Stimulated activated CD4-positive, alpha-beta T cell treated with anti-CD3 and anti-CD28 coated beads, Interleukin-2, amount 100 ng/mL, for 4 hours (primary cell): ENCODE results near the gene ABHD17A.

ENCODE experiments used
- DNase-seq: peaks from one replicate; pipeline ENCODE4 v3.0.0-alpha.2; 2020; ENCODE audit warnings: low read depth

Gene ABHD17A

DNA sequence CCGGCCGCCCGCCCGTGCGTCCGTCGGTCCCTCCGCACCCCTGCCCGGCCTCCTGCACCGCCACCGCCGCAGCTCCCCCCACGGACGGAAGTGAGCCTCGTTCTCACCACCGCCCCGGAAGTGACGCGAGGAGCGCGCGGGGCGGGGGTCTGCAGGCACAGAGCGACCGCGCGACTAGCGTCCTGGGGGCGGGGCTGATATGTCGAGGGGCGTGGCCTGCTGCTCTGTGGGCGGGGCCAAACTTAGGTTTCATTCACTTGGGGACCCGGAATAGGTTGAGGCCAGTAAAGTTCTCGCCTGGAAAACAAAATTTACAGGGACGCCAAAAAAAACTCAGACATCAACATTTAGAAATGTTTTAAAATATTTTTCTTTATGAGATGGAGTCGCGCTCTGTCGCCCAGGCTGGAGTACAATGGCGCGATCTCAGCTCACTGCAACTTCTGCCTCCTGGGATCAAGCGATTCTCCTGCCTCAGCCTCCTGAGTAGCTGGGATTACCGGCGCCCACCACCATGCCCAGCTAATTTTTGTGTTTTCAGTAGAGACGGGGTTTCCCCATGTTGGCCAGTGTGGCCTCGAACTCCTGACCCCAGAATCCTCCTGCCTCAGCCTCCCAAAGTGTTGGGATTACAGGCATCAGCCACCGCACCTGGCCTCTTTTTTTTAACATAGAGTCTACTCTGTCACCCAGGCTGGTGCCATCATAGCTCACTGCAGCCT is at the start of gene ABHD17A:
Gene ABHD17A, minus strand, starts transcription at position 99 of the 722 bp plus-strand sequence. CDS start 3,930 bp downstream, outside the sequence.
- peak; percentile 92 for DNase-seq

DNA sequence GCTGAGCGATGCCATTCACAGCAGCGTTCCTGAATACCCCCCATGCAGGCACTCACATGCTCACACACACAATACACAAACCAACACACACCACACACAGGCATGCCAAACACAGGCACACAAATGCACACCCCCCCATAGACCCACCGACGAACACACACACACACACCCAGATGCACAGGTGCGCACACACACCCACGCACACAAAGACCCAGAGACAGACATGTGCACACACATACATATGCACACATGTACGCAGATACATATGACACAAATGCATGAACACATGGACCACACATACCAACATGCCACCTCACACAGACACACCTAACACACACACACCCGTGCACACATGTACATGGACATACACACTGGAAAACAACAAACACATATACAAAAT is 48.6 kb upstream of the ABHD17A start:
- no peak for DNase-seq

DNA sequence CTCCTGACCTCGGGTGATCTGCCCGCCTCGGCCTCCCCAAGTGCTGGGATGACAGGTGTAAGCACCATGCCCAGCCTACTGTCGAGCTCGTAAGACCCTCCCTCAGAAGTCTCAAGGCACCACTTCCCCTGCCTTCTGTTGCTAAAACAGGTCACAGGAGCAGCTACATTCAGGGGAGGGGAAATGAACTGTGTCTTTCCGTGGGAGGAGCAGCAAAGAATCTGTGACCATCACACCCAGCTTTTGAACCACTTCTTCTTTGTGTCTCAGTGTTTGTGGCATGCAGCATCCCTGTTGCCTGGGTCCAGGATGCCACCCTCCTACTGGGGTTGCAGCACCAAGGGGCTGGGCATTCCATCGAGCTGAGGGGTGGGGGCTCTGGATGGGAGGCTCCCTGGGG is 47.9 kb upstream of the ABHD17A start:
- DNase-seq, result no peak

DNA sequence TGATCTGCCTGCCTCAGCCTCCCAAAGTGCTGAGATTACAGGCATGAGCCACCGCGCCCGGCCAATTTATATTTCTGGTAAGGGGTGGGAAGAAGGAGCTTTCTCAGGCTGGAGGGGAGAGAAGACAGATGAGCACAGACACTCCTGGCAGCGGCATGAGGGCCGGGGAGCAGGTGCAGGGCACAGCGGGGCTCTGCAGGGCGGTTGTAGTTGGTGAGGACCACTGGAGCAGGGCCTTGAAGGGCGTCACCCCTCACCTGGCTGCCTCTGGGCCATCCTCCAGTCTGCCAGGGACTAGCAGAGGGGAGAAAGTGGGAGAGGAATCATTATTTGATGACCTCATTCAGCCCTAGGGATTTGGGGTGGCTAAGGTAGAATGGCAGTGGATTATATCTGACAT is 47.1 kb upstream of the ABHD17A start:
- DNase-seq, result no peak

DNA sequence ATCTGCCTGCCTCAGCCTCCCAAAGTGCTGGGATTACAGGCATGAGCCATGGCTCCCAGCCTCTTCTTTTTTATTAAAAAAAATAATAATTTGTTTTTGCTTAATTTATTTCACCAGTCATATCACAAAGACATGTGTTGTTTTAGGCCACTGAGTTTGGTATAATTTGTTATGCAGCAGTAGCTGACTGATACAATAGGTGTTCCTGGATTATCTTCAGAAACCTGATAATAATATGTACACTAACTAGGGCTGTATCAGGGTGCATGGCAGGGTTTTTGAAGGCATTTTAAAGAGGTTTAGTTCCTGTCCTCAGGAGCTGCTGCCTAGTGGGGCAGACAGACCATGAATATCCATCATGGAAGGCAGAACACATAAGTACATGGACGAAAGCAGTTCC is 46.1 kb upstream of the ABHD17A start:
- DNase-seq, result no peak

DNA sequence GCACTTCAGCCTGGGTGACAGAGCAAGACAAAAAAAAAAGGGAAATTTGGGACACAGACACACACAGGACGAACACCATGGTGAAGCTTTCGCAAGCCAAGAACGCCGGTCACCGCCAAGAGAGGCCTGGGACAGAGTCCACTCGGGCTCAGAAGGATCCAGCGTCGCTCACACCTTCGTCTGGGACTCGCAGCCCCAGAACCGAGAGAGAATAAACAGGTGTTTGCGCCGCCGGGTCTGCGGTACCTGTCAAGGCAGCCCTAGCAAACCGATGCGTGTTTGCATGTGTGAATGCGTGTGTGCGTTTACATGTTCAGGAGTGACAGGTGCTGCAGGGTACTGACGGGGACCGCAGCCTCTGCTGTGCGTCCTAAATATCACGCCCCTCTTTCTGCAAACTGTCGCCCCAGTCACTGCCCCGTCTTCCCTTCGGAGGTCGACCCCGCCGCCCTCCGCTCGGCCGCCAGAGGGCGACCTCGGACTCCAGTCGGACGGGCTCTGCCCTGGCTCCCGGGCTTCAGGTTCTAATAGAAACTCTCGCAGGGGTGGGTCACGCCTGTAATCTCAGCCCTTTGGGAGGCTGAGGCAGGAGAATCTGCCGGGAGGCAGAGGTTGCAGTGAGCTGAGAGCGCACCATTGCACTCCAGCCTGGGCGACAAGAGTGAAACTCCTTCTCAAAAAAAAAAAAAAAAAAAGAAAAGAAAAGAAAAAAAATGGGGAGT is 43.9 kb upstream of the ABHD17A start:
- DNase-seq, result peak; percentile 77

DNA sequence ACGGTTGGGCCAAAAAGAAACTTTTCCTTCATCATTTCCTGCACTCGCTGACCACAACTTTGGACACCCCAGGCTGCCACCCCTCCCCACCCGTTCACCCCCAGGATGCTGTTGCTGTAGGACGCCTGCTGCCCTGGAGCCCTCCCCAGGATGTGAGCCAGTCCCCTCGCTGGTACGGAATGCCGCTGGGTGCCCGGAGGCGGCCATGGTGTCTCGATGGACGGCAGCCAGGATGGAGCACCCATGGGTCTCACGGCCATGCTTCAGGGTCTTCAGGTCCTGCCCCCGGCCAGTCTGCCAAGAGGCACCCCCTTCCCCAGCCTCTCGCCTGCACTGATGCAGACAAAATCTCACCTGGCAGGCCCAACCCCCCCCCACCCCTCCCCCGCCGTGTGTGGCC is 40.2 kb upstream of the ABHD17A start:
- DNase-seq, result no peak

DNA sequence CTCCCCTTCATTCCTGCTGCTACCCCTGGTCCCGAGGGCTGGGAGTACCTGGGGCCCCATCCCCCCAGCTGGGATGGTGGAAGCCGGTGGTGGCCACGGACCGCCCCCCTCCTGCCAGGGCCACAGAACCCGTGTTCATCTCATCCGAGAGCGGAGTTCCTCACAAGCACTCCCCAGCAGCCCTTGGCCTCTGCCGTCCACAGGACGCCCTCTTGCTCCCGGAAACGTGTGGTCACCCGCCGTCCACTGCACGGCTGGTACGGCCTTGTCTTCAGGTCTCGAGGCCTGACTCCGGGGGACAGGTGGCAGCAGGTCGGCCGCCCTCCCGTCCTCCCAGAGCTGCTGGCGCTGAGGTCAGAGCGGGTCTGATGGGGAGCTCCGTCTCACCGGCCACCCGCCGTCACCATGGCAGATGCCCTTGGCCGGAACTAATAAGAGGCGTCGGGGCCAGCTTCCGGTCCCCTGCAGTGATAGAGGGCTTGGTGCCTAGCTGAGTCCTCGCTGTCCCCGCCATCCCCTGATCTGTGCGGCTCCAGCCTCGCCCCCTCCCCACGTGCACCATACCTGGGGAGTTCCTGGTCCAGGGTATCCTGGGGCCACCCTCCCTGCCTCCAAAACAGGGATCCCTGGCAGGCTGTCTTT is 39.1 kb upstream of the ABHD17A start:
- no peak for DNase-seq

DNA sequence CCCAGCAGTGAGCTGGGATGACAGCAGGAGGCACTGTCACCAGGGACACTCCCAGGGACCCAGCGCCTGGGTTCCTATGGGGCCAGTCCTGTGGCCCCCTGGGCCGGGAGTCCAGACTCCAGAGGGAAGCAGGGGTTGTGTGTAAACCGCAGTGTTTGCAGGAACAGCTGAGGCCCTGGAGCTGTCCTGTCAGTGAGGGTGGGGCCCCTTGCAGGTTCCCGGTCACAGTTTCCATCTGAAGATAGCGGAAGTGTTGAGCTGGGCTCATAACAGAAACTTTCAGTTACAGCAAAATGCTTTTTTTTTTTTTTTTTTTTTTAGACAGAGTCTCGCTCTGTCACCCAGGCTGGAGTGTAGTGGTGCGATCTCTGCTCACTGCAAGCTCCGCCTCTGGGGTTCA is 38.0 kb upstream of the ABHD17A start:
- peak; percentile 32 for DNase-seq

DNA sequence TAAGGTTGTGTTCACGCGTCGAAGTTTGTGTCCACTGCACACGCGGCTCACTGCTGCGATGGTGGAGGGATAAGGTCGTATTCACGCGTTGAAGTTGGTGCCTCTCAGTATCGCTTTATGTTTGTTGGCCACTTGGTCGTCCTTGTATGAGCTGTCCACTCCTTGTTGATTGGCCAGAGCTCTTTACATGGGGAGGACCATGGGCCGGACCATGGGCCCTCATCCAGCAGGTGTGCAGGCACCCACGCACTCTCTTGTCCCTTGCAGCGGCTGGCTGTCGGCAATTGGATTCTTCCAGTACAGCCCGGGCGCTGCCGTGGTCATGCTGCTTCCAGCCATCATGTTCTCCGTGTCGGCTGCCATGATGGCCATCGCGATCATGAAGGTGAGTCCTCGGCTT is 37.5 kb upstream of the ABHD17A start:
- no peak for DNase-seq

DNA sequence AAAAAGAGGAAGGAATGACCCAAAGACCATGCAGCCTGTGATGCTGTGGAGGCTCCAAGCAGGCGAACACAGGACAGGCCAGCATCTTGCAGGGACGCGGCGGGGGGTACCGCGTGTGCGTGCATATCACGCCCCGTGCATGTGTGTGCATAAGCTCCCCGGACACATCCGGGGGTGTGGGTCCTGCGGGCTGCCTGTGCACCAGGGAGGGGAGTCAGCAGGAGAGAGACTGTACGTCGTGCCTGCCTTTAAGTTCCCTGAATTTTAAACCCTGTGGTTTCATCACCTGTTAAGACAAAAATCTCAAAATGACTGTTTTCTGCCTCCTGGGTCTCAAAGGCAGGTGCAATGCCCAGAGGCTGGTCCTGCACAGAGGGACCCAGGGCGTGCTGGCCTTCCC is 36.5 kb upstream of the ABHD17A start:
- no peak for DNase-seq

DNA sequence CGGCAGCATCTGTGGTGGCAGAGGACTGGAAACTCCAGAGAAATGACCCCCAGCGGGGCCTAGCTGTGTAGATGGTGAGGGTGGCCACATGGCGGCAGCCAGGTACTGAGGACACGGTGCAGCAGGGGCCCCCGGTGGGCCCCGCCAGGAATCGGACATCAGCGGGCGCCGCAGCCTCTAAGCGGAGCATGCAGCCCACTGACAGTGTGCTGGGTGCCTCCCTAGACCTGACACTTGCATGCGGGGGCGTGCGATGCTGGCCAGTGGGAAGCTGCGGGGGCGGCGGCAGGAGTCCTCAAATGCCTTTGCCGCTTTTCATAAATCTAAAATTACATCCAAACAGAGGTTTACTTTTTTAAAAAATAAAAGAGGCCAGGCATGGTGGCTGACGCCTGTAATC is 36.0 kb upstream of the ABHD17A start:
- no peak for DNase-seq

DNA sequence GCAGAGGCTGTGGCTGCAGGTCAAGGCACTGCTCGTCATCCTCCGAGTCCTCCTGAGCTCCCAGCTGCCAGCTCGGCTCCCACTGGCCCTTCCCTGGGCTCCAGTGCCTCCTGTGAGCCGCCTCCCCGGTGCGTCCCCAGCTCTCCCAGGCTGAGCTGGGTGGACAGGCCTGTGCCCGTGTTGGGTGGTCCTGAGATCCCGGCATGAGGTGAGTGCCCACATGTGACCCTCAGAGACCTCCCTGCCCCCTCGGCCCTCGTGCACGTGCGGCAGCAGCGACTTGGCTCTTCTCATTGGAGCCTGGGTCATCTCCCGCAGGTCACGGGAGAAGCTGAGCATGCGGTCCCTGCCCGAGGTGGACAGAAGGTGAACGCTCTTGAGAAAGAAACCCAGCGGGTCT is 35.3 kb upstream of the ABHD17A start:
- no peak for DNase-seq

DNA sequence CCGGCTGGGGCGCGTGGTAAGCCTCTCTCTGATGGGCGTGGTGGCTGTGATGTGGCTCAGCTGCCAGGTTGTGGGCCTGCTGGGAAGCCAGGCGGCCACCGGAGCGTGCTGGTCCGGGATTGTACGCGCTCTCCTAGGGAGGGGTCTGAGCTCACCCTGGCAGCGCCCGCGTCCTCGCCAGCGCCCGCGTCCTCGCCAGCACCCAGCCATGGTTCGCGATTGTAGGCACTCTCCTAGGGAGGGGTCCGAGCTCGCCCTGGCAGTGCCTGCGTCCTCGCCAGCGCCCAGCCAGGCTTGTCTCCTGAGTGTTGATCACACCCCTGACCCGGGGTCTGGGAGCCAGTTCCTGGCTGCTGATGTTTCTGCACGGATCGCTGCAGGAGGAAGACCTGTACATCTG is 33.7 kb upstream of the ABHD17A start:
- DNase-seq, result no peak

DNA sequence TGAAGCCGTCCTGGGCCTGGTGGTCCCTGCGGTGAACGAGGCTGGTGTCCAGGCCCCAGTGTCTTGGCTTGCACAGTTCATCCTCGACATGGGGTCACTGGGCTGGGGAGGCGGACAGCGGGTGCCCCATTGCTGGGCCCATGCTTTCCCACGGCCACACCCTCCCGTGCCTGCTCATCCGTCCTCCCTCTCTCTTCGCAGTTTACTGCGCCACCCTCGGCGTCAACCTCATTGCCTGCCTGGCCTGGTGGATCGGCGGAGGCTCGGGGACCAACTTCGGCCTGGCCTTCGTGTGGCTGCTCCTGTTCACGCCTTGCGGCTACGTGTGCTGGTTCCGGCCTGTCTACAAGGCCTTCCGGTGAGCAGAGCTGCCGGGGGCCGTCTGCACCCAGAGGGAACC is 32.6 kb upstream of the ABHD17A start:
- DNase-seq, result no peak

DNA sequence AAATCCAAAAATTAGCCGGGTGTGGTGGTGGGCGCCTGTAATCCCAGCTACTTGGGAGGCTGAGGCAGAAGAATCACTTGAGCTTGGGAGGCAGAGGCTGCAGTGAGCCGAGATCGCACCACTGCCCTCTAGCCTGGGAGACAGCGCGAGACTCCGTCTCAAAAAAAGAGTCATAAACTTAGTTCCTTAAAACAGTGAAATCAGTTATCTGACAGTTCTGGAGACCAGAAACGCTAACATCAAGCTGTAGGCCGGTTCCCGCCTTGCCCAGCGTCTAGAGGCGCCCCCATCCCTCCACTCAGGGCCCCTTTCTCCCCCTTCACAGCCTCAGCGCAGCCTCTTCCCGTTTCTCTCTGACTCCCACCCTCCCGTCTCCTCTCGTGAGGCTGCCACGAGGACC is 31.9 kb upstream of the ABHD17A start:
- no peak for DNase-seq

DNA sequence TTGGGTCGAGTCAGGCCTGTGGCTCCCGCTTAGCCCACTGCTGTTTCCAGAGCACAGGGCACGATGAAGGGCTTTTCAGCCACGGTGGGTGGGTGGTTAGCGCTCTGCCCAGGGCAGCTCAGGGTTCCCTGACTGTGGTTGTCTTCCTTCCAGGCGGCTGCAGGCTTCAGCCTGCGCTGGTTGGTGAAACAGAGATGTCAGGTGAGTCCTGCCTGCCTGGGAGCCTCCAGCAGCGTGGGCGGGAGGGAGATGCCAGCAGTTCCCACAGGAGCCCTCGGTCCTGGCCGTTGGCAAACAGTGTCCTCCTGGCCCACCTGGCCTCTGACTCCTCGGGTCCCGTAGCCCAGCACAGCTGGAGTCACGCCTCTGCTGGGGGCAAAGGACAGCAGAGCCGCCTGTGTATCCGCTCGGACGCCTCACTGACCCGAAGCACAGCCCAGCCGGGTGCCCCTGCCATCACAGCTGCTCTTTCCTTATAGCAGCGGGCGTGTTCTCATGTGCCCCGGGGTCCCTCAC is 29.6 kb upstream of the ABHD17A start:
- no peak for DNase-seq

DNA sequence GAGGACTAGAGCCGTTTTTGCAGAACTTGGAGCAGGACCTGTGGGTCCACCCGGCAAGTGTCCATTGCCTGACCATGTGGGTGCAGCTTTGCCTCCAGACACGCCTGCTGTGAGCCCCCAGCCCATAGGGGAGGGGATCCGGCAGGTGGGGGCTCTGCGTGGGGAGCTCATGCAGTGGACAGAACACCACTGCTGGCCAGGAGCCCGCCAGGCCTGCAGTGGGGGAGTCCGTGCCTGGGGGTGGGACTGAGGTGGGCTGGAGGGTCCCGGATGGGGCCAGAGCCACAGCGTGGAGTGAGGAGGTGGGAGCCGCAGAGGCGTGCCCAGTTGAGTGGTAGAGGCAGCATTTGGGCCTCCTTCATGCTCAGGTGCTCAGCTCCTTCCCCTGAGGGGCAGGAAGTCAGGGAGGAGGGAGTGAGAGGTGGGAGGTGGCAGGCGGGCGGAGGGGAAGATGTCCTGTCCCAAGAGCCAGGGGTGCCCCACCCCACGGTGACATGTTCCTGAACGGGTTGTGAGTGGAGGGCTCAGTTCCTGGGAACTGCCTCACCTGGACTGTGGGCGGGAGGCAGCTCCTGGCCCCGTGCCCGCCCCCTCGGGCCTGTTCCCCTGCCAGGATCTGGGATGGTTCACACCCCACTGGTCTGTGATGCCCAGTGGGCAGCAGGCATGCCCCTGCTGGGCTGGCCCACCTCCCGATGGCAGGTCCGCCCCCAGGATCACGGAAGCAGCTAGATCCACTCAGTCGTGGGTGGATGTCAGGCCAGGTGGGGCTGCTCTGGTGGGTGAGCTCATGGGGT is 28.7 kb upstream of the ABHD17A start:
- DNase-seq, result no peak

DNA sequence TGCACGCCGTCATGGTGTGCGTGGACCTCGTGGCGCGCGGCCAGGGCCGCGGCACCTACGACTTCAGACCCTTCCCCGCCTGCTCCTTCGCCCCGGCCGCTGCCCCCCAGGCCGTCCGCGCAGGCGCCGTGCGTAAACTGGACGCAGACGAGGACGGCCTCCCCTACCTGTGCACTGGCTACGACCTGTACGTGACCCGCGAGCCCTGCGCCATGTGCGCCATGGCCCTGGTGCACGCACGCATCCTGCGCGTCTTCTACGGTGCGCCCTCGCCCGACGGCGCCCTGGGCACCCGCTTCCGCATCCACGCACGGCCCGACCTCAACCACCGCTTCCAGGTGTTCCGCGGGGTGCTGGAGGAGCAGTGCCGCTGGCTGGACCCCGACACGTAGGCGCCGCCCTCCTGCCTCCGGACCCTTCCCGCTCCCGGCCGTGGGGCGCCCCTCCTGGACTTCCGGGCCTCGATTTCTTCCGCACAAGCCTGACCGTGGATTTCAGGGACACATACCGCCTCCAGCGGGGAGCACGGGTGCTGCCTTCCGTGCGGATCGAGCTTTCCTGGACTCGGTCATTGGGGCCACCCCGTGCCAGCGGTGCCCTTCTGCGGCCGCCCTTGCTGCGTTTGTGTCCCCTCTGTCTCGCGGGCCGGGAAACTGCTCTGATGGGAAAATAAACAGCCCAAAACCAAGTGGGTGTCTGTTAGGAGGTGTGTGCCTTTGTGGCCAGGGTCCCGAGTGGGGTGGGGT is 27.6 kb upstream of the ABHD17A start:
- DNase-seq, result no peak

DNA sequence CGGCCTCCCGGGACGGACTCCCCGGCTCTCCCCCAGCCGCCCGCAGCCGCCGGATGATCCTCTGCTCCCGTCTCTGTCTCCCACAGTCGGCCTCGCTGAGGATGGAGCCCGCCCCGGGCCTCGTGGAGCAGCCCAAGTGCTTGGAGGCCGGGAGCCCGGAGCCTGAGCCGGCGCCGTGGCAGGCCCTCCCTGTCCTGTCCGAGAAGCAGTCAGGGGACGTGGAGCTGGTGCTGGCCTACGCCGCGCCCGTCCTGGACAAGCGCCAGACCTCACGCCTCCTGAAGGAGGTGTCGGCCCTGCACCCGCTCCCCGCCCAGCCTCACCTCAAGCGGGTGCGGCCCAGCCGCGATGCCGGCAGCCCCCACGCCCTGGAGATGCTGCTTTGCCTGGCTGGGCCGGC is 26.7 kb upstream of the ABHD17A start:
- no peak for DNase-seq

DNA sequence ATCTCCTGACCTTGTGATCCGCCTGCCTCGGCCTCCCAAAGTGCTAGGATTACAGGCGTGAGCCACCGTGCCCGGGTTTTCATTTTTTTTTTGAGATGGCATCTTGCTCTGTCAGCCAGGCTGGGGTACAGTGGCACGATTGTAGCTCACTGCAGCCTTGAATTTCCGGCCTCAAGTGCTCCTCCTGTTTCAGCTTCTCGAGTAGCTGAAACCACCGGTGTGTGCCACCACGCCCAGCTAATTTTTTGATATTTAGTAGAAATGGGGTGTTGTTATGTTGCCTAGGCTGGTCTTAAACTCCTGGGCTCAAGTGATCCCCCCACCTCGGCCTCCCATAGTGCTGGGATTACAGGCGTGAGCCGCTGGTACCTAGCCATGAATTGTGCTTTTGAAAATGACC is 25.8 kb upstream of the ABHD17A start:
- DNase-seq, result no peak

DNA sequence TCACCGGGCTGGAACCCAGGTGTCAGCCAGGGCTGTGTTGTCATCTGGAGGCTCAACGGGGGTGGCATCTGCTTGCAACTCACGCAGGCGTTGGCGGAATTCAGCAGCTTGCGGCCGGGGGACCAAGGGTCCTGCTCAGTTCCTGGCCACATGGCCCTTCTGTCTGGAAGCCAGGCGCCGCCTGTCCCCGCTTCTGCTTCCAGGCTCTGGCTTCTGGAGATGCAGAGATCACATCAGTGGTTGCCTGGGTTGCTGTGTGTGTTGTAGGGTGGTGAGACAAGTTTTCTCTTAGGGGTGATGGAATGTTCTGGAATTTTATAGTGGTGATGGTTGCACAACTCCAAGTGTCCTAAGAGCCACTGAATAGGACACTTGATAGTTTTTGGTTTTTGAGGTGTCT is 24.9 kb upstream of the ABHD17A start:
- no peak for DNase-seq
